Gastrocnemius medialis (tissue), 4 donors: Measurements from ENCODE around the gene FAM83C. TPM values are rescaled to one million over a fixed set of nuclear protein-coding genes. Genes with fewer than 3 reads are reported as not detected.

ENCODE experiments used
- ATAC-seq, 2 donors: fragments of 150-250 bp; one replicate each; pipeline ENCODE4 v1.9.1; 2016
- DNase-seq, 2 donors: peaks; one replicate each; pipeline ENCODE4 v3.0.0-alpha.2; 2019
- H3K27ac ChIP-seq, 4 donors: fragments of 200-600 bp; sonication (generic); 1 replicate in 1 of 4; 2 replicates in 3 of 4; pipeline ENCODE4 v1.5.1; 2016 to 2018; ENCODE audit warnings: mild to moderate bottlenecking in 2 of 4, moderate library complexity in 1 of 4
- H3K27me3 ChIP-seq, 3 donors: fragments of 200-600 bp; sonication (generic) in 2 of 3; 1 replicate in 1 of 3; 2 replicates in 2 of 3; pipeline versions ENCODE4 v1.5.1 to v1.6.0; 2016 to 2019; ENCODE audit warnings: mild to moderate bottlenecking in 1 of 3, moderate library complexity in 1 of 3
- H3K36me3 ChIP-seq, 2 donors: fragments of 200-600 bp; sonication (generic) in 1 of 2; one replicate each; pipeline ENCODE4 v1.5.1; 2017 to 2018
- H3K4me1 ChIP-seq, 2 donors: fragments of 200-600 bp; sonication (generic) in 1 of 2; one replicate each; pipeline ENCODE4 v1.5.1; 2016 to 2017; ENCODE audit warnings: mild to moderate bottlenecking in 2 of 2
- H3K4me3 ChIP-seq, 4 donors: fragments of 200-600 bp; sonication (generic) in 3 of 4; 1 replicate in 1 of 4; 2 replicates in 3 of 4; pipeline ENCODE4 v1.5.1; 2016 to 2019; ENCODE audit warnings: mild to moderate bottlenecking in 2 of 4
- H3K9me3 ChIP-seq, 3 donors: fragments of 200-600 bp; sonication (generic) in 2 of 3; 1 replicate in 1 of 3; 2 replicates in 2 of 3; pipeline ENCODE4 v1.5.1; 2016 to 2019
- POLR2A ChIP-seq, 2 donors: fragments of 450-650 bp; IDR thresholded peaks; one replicate each; pipeline ENCODE4 v1.6.1; 2017; ENCODE audit warnings: antibody characterized with exemption in 2 of 2, mild to moderate bottlenecking in 2 of 2, moderate library complexity in 2 of 2
- in situ Hi-C, 4 donors: fragments of 200-750 bp; cut with MboI; loops; one replicate each; pipeline versions ENCODE4 v1.15.0 to v1.8.0; 2017; ENCODE audit warnings: low sequenced_read_pairs in 4 of 4
- intact Hi-C: fragments of 100-400 bp; cut with DNase I; formaldehyde crosslinking; loops from one replicate; pipeline ENCODE4 v1.15.1; 2023; ENCODE audit warnings: low total_unique reads
- total RNA-seq, 4 donors: library from RNA; depleted of rRNA; stranded (reverse); fragments of >200 nt; gene quantifications; one replicate each; pipeline versions ENCODE4 v1.1.0 to v1.2.3, GENCODE V29; 2016
- TF ChIP-seq, protein P1 (sequence below), 5 experiments: fragments of 450-650 bp in 3 of 5; fragments of 200-600 bp in 2 of 5; sonication (generic) in 2 of 5; IDR thresholded peaks in 4 of 5; conservative IDR thresholded peaks in 1 of 5; 1 replicate in 4 of 5; 2 replicates in 1 of 5; pipeline ENCODE4 v1.5.1; 2016 to 2019; ENCODE audit warnings: antibody characterized with exemption in 5 of 5, mild to moderate bottlenecking in 3 of 5, moderate library complexity in 3 of 5

FAM83C gene
- total RNA-seq, 4 donors from 2014 or later = not detected

DNA sequence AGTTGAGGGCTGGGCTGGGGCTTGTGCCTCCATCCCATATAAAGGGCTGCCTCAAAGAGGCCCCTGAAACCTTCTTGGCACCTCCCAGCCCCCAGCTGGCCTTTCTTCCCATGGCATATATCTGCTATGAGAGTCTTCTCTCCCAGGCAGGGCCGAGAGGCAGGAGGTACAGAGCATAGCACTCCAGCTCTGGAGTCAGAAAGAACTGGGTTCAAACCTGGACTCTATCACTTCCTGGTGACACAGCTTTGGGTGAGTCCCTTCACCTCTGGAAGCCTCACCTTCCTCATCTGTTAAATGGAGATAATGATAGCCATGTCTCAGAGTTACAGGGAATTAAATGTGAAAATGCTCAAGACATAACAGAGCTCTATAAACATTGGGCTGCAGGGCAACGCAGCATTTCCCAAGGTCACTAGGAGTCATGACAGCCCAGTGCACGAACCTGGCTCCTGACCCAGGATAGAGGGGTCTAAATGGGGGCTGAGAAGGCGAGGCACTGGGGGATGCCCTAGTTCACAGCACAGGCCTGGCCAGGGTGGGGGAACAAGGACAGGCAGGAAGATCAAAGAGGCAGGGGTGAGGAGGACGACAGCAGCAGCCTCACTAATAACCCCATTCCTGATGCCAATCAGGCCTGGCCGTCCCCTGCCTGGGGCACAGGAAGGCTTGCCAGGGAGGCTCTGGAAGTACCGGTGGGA, 1.9 kb downstream of the FAM83C start:
- no peaks in the 10 kb centered on the region for H3K4me1 ChIP-seq
- peaks cover 8 to 19% (median 17%) of the 10 kb centered on the region in 3 donors for H3K27me3 ChIP-seq
- H3K27ac ChIP-seq = no peak overlapping the region
- no peaks in the 10 kb centered on the region for H3K9me3 ChIP-seq
- no peak overlapping the region for H3K4me3 ChIP-seq
- DNase-seq (no peak), ATAC-seq (no peak)
- TF ChIP-seq POLR2A (IDR thresholded peaks at IDR 0.05) = no peak
- TF ChIP-seq, protein P1, sequence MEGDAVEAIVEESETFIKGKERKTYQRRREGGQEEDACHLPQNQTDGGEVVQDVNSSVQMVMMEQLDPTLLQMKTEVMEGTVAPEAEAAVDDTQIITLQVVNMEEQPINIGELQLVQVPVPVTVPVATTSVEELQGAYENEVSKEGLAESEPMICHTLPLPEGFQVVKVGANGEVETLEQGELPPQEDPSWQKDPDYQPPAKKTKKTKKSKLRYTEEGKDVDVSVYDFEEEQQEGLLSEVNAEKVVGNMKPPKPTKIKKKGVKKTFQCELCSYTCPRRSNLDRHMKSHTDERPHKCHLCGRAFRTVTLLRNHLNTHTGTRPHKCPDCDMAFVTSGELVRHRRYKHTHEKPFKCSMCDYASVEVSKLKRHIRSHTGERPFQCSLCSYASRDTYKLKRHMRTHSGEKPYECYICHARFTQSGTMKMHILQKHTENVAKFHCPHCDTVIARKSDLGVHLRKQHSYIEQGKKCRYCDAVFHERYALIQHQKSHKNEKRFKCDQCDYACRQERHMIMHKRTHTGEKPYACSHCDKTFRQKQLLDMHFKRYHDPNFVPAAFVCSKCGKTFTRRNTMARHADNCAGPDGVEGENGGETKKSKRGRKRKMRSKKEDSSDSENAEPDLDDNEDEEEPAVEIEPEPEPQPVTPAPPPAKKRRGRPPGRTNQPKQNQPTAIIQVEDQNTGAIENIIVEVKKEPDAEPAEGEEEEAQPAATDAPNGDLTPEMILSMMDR (IDR thresholded peaks at IDR 0.05 in 4 of 5, conservative IDR thresholded peaks at IDR 0.05 in 1 of 5) = no peak
- intact Hi-C loops = no loop called here
- in situ Hi-C loops = no loop called here
- H3K36me3 ChIP-seq = no peaks in the 10 kb centered on the region

DNA sequence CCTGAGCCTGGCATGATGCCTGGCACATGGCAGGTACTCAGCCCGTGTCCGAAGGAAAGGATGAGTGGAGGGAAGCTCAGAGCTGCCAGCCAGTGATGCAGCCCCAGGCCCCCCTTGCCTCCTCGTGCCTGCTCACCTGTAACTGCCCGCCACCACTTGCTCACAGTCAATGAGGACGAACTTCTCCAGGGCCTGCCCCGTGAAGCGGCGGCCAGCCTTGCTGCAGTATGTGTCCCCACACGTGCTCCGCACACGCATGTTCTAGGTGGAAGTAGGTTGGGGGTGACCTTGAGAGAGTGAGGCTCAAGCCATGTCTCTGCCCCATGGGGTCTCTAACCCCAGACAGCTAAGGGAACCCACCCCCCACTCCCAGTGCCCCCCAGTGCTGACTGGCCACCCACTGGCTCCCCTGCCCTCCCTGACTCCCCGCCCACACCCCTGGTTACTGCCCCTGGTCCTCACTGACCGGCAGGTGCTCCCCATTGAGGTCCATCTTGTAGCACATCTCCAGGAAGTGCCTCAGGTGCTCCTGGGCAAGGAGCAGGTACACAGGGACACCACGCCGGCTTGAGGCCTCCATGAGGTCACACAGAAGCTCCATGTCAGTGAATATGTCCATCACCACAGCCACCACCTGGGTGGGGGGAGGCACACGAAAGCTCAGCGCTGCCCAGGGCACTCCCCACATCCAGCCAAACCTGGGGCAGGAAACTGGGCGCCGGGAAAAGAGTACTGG, 3.7 kb downstream of the FAM83C start:
- Histone ChIP-seq H3K9me3 (no peaks in the 10 kb centered on the region), H3K4me3 (no peak overlapping the region), H3K36me3 (no peaks in the 10 kb centered on the region), H3K27me3 (peaks cover 7 to 8% (median 7%) of the 10 kb centered on the region in 3 donors), H3K27ac (no peak overlapping the region), H3K4me1 (peaks cover 4 to 6% of the 10 kb centered on the region in 2 donors)
- in situ Hi-C loops = no loop called here
- TF ChIP-seq, protein P1 (IDR thresholded peaks at IDR 0.05 in 4 of 5, conservative IDR thresholded peaks at IDR 0.05 in 1 of 5) = no peak
- no peak for TF ChIP-seq POLR2A (IDR thresholded peaks at IDR 0.05)
- intact Hi-C loops = no loop called here
- DNase-seq = no peak
- ATAC-seq = no peak

DNA sequence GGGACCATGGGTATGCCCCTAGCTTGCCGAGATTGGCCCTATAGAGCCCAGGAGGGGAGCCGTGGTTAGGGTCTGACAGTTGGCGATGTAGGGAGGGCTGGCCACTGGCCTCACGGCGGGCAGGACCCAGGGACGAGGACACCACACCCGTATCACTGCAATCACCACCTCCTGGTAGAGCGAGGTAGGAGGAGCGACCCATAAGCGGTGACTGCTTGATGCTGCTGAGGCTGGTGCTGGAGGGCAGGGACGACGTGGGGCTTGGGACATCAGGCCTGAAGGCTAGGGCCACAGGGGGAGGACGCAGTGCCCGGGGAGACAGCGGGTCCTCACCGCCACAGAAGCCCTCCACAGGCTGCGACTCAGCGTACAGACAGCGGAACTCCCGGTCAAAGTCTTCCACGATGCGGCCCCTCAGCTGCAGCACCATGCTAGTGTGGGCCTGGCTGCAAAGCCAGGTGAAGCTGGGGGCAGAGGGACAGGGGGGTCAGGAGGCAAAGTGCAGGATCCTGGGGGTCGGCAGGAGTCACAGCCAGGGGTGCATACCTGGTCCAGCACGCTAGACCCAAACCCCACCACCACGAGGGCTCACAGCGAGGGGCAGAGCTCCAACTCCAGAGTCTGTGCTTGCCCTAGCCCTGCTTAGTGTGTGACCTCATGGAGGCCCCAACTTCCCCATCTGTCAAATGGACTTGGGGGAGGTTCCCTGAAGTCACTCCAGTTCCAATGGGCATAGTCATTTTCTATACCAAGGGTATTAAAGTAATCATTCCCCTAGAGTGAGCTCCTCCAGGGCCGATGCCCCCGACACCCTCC, 4.5 kb downstream of the FAM83C start:
- ATAC-seq = no peak
- peaks cover 0 to 6% (median 0%) of the 10 kb centered on the region in 3 donors for H3K27me3 ChIP-seq
- no peaks in the 10 kb centered on the region for H3K9me3 ChIP-seq
- H3K4me3 ChIP-seq = no peak overlapping the region
- TF ChIP-seq, protein P1 (IDR thresholded peaks at IDR 0.05 in 4 of 5, conservative IDR thresholded peaks at IDR 0.05 in 1 of 5) = no peak
- H3K36me3 ChIP-seq = no peaks in the 10 kb centered on the region
- intact Hi-C loops (no loop called here), in situ Hi-C loops (no loop called here)
- H3K27ac ChIP-seq = no peak overlapping the region
- peaks cover 7 to 11% of the 10 kb centered on the region in 2 donors for H3K4me1 ChIP-seq
- DNase-seq = no peak

DNA sequence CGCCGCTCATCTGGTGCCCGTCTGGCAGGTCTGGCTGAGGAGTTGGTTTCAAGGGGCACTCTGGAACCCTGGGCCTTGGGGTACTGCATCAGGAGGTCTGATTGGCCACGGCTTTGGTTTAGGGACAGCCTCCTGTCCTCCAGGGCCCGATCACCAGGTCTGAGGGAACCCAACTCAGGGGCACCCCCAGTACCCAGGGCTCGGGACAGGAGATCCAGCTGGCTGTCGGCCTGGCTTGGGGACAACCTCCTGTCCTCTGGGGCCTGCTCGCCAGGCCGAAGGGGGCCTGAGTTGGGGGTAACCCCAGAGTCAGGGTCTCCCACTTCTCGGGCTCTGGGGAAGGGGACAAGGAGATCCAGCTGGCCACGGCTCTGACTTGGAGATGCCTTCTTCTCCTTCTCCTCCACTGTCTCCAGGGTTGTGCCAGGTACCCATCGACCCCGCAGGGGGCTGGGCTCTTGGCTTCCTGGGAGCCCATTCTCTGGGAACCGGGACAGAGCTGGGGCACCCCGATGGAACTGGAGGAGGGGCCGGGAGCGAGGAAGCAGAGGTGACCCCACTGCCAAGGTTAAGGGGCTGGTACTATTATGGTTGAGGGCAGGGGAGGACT, 5.2 kb downstream of the FAM83C start:
- intact Hi-C loops = no loop called here

More for the DNA sequence above, 5.2 kb downstream of the FAM83C start:
- no peak for DNase-seq
- H3K27ac ChIP-seq = no peak overlapping the region
- peaks cover 7 to 11% of the 10 kb centered on the region in 2 donors for H3K4me1 ChIP-seq
- in situ Hi-C loops = no loop called here
- no peak for ATAC-seq
- TF ChIP-seq, protein P1 (IDR thresholded peaks at IDR 0.05 in 4 of 5, conservative IDR thresholded peaks at IDR 0.05 in 1 of 5) = no peak
- no peak for TF ChIP-seq POLR2A (IDR thresholded peaks at IDR 0.05)
- H3K36me3 ChIP-seq = no peaks in the 10 kb centered on the region
- no peak overlapping the region for H3K4me3 ChIP-seq
- H3K27me3 ChIP-seq = no peaks in the 10 kb centered on the region
- H3K9me3 ChIP-seq = no peaks in the 10 kb centered on the region
